Activated CD8-positive, alpha-beta memory T cell treated with anti-CD3 and anti-CD28 coated beads, Interleukin-2, amount 50 U/mL, for 1 hour (primary cell): Measurements from ENCODE around the gene CCDC9B.

Source experiments
- DNase-seq: peaks from one replicate; pipeline ENCODE4 v3.0.0-alpha.2; 2020; ENCODE audit errors: extremely low read depth

The CCDC9B gene

GRCh38 chr15:40340740-40341400, at the start of gene CCDC9B:
Gene CCDC9B (minus strand): TSS chr15:40340939. CDS start chr15:40340819, 120 bp downstream.
- no peak for DNase-seq

DNA sequence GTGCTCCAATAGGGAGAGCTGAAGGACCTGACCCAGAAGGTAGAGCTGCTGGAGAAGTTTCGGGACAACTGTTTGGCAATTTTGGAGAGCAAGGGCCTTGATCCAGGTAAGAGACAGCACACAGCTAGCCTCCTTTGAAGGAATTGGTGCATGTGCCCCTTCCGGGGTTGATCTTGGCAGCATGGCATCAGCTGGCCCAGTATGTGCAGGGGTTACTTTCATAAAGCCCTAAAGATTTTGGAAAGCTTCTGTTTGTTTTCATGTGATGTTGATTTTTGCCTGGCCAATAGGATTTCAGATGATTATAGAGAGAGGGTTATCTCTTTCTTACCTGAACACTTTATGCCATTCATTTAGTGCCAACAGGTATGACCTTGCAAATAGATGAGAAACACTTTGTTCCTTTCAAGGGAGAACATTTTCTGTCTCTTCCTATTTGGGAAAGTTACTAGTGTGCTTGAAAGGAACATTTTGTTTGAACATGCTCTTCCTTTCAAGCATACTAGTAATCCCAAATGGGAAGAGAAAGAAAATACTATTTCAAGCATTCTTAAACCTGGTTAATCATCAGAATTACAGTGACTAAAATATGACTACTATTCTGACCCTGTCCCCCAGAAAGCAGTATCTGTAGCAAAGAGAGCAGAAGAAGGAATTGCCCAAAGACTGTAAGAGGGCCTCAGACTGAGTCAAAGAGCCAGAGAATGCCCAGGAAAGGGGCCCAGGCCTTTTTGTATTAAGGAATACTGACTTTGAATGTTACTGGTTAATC, 49.3 kb upstream of the CCDC9B start:
- no peak for DNase-seq

GRCh38 chr15:40388941-40389823, 48.4 kb upstream of the CCDC9B start:
- no peak for DNase-seq

DNA sequence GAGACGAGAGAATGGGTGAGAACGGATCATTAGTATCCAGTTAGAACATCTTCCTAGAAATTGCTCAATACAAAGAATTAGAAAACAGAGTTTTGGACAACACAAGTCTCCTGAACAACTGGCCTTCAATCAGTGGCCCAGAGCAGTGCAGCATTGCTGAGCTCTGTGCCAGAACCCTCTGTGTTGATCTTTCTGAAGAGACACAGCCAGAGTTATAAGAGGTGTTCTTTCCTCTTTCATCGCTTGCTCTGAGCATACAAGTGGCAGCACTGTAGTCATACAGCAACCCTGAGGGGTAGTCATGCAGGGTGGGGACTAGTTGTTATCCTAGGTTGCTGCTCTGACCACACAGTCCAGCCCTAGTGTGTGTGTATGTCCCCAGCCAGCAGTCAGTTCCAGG, 45.7 kb upstream of the CCDC9B start:
- DNase-seq = no peak

DNA sequence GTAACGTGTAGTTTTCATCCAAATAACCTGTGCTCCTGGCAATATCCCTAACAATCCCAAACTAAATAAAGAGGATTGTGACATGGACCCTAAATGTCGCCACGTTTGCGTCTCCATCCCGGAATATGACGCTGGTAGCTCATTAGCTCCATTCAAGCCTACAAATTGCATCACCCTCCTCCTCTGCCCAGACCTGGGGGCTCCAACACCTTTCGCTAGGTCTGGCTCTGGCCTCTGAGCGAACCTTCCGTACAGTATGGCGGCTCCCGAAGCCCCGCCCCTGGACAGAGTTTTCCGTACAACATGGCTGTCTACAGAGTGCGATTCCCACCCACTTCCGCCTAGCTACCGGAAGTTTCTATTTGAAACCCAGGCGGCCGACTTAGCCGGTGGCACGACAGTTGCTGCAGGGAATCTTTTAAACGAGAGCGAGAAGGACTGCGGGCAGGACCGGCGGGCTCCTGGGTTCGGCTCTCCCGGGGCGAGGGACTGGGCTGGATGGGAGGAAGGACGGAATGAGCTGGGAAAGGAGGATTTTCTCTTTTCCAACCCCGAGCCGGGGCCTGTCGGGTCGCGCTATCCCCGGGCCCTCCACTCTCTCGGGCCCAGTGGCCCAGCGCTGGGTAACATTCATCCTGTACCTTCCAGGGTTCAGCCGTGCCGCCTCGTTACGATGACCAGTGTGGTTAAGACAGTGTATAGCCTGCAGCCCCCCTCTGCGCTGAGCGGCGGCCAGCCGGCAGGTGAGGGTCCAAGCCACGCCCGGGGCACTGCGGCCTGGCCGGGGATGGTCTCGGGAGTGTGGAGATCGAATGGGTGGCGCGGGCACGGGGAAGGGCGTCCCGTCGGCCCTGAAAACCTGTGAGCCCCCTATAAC, 42.1 kb upstream of the CCDC9B start, which contains the start of gene KNSTRN:
KNSTRN (plus strand) TSS at position 142 of the 877 bp plus-strand sequence; CDS start at position 257, 115 bp downstream.
- peak; percentile 82 for DNase-seq

- no peak for DNase-seq
Observed at GRCh38 chr15:40381818-40382529, 41.2 kb upstream of the CCDC9B start.

- DNase-seq = no peak
Observed at GRCh38 chr15:40380636-40381035, 39.9 kb upstream of the CCDC9B start.

- DNase-seq = no peak
Observed at GRCh38 chr15:40379853-40380252, 39.1 kb upstream of the CCDC9B start.

- DNase-seq = no peak
Observed at GRCh38 chr15:40379374-40379773, 38.6 kb upstream of the CCDC9B start.

- DNase-seq = no peak
Observed at GRCh38 chr15:40377606-40378005, 36.9 kb upstream of the CCDC9B start.

DNA sequence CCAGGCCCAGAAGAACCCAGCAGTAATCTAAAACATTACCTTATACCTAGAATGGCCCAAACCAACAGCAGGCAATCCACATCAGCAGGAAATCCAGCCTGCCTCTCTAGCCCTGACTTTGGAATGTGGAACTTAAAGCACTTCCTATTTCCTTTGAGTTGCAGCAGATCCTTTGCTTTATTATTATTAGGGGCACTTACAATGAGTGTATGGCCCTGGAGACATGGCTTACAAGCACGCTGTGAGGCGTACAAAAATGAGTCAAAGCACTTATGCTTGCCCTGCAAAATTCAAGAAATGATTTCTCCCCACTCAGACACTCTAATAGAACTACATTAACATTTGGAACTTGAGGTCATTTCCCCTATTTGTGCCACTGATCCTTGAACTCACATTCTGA, 32.2 kb upstream of the CCDC9B start:
- DNase-seq = no peak

- DNase-seq = no peak
Observed at GRCh38 chr15:40369971-40370370, 29.2 kb upstream of the CCDC9B start.

DNA sequence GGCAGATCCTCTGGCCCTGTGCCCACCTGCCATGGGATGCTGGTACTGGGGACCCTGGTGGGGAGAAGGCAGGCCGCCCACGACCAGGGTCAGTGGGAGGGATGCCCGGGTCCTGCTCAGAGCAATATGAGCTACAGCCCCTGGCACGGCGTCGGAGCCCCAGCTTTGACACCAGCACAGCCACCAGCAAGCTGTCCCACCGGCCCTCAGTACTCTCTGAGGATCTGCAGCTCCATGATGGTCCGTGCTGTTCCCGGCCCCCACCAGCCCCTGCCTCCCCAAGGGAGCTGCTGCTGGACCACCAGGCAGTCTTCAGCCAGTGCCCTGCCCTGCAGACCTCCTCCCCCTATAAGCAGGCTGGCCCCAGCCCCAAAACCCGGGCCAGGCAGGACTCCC, 28.7 kb upstream of the CCDC9B start:
- DNase-seq = no peak

DNA sequence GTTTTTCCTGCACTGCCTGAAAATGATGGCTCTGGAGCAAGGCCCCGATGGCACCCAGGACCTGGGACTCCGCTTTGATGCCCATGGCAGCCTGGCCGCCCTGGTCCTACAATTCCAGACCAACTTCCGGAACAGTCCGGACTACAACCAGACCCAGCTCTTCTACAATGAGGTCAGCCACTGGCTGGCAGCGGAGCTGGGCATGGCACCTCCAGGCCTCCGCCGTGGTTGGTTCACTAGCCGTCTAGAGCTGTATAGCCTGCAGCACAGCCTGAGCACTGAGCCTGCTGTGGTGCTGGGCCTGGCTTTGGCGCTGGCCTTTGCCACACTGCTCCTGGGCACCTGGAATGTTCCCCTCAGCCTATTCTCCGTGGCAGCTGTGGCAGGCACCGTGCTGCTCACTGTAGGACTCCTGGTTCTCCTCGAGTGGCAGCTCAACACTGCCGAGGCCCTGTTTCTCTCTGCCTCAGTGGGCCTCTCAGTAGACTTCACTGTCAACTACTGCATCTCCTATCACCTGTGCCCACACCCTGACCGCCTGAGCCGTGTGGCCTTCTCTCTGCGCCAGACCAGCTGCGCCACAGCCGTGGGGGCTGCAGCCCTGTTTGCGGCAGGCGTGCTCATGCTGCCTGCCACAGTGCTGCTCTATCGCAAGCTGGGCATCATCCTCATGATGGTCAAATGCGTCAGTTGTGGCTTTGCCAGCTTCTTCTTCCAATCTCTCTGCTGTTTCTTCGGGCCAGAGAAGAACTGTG, 28.2 kb upstream of the CCDC9B start:
- no peak for DNase-seq

DNA sequence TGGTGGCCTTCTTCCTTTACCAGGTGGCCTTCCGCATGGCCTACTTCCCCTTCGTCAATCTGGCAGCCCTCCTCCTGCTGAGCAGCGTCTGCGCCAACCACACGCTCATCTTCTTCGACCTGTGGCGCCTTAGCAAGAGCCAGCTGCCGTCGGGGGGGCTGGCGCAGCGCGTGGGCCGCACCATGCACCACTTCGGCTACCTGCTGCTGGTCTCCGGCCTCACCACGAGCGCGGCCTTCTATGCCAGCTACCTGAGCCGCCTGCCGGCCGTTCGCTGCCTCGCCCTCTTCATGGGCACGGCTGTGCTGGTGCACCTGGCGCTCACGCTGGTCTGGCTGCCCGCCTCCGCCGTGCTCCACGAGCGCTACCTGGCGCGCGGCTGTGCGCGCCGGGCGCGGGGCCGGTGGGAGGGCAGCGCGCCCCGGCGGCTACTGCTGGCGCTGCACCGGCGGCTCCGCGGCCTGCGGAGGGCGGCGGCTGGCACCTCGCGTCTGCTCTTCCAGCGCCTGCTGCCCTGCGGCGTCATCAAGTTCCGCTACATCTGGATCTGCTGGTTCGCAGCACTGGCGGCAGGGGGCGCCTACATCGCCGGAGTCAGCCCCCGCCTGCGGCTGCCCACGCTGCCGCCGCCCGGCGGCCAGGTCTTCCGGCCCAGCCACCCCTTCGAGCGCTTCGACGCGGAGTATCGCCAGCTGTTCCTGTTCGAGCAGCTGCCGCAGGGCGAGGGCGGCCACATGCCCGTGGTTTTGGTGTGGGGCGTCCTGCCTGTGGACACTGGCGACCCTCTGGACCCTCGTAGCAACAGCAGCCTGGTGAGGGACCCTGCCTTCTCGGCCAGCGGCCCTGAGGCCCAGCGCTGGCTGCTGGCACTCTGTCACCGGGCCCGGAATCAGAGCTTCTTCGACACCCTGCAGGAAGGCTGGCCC, 27.2 kb upstream of the CCDC9B start:
- peak; percentile 68 for DNase-seq

DNA sequence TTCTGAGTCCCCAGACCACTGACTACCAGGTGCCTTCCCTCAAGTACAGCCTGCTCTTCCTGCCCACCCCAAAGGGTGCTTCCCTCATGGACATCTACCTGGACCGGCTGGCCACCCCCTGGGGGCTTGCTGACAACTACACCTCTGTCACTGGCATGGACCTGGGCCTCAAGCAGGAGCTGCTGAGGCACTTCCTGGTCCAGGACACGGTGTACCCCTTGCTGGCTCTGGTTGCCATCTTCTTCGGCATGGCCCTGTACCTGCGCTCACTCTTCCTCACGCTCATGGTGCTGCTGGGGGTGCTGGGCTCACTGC, 26.6 kb upstream of the CCDC9B start:
- DNase-seq = no peak

DNA sequence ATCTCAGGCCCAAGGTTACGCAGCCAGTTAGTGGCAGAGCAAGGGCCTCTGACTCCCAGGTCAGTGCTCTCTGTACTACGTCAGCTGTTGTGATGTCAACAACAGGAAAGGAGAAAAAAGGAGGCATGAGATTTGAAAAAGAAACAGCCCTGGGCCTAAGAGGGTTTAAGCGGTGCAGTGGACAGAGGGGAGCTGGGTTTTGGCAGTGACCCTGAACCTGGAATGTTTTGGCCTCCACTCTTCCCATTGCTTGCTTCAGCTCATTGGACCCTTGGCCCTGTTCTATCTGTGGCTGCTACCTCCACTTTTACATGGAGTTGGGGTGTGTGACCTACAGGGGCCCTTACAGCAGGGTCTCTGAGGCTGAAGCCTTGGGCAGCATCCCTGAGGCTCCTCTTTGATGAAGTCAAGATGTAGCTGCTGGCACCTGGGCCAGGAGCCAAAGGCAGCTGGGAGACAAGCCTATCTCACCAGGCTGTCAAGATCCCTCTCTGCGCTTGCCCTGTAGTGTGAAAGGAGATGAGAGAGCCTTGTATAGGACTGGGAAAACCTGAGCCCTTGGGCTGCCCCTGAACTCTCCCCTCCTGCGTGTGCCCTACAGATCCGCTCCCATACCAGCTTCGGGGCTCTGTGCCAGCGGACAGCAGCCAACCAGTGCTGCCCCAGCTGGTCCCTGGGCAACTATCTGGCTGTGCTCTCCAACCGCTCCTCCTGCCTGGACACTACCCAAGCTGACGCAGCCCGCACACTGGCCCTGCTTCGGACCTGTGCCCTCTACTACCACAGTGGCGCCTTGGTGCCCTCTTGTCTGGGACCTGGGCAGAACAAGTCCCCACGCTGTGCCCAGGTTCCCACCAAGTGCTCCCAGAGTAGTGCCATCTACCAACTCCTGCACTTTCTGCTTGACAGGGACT, 26.0 kb upstream of the CCDC9B start:
- no peak for DNase-seq
